A549 (cell line): ENCODE data around the gene NDUFAF4.

Experiments
- BHLHE40 ChIP-seq: IDR thresholded peaks from 2 replicates; pipeline ENCODE4 v1.6.1; 2012; ENCODE audit warnings: low read depth, low read length, inconsistent platforms
- CHD4 ChIP-seq: fragments of 200-600 bp; sonication (generic); IDR thresholded peaks from 2 replicates; pipeline ENCODE4 v1.6.1; 2016; ENCODE audit warnings: antibody characterized with exemption, mild to moderate bottlenecking, borderline replicate concordance
- EP300 ChIP-seq, 2 experiments: fragments of >200 bp; sonication (Bioruptor Twin); formaldehyde crosslinking; IDR thresholded peaks; 2 replicates in 1 of 2; 3 replicates in 1 of 2; pipeline ENCODE4 v1.6.1; 2016 to 2017
- NFE2L2 ChIP-seq: fragments of 150-350 bp; conservative IDR thresholded peaks from 2 replicates; pipeline ENCODE4 v1.6.1; 2014; ENCODE audit warnings: low read length
- POLR2A ChIP-seq: IDR thresholded peaks from 2 replicates; pipeline ENCODE4 v1.6.1; 2012; ENCODE audit warnings: mild to moderate bottlenecking, low read length
- TF ChIP-seq, protein P1 (sequence below): fragments of 450-650 bp; IDR thresholded peaks from 2 replicates; pipeline ENCODE4 v1.6.1; 2014; ENCODE audit warnings: antibody characterized with exemption
- TF ChIP-seq, protein P2 (sequence below): IDR thresholded peaks from 2 replicates; pipeline ENCODE4 v1.6.1; 2012
- TF ChIP-seq, protein P3 (sequence below): fragments of >200 bp; sonication (Bioruptor Twin); formaldehyde crosslinking; IDR thresholded peaks from 3 replicates; pipeline ENCODE4 v1.5.1; 2016
- TF ChIP-seq, protein P4 (sequence below): fragments of >200 bp; sonication (Bioruptor Twin); formaldehyde crosslinking; IDR thresholded peaks from 2 replicates; pipeline ENCODE4 v1.6.1; 2016
- TF ChIP-seq, protein P5 (sequence below): IDR thresholded peaks from 2 replicates; pipeline ENCODE4 v1.6.1; 2012

DNA sequence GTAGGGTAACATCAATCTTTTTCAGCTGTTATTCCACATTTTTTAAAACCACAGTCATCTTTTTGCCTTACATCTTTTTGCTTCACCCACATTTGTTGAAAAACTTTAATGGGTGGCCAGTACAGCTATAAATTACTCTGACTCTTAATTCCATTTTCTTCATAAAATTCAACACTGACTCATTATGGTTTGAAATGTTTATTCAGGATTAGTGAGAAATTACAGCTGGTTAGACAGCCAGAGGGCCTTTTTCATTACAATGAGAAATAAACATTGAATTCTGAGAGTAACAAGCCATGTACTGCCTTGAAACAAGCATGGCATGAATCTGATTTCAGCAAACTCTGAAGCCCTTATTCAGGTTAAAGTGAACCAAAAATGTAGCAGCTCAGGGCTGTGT is 19.5 kb downstream of the NDUFAF4 start:
- TF ChIP-seq, protein P1, sequence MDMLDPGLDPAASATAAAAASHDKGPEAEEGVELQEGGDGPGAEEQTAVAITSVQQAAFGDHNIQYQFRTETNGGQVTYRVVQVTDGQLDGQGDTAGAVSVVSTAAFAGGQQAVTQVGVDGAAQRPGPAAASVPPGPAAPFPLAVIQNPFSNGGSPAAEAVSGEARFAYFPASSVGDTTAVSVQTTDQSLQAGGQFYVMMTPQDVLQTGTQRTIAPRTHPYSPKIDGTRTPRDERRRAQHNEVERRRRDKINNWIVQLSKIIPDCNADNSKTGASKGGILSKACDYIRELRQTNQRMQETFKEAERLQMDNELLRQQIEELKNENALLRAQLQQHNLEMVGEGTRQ = no peak
- TF ChIP-seq, protein P2, sequence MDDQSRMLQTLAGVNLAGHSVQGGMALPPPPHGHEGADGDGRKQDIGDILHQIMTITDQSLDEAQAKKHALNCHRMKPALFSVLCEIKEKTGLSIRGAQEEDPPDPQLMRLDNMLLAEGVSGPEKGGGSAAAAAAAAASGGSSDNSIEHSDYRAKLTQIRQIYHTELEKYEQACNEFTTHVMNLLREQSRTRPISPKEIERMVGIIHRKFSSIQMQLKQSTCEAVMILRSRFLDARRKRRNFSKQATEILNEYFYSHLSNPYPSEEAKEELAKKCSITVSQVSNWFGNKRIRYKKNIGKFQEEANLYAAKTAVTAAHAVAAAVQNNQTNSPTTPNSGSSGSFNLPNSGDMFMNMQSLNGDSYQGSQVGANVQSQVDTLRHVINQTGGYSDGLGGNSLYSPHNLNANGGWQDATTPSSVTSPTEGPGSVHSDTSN = no peak
- TF ChIP-seq, protein P3, sequence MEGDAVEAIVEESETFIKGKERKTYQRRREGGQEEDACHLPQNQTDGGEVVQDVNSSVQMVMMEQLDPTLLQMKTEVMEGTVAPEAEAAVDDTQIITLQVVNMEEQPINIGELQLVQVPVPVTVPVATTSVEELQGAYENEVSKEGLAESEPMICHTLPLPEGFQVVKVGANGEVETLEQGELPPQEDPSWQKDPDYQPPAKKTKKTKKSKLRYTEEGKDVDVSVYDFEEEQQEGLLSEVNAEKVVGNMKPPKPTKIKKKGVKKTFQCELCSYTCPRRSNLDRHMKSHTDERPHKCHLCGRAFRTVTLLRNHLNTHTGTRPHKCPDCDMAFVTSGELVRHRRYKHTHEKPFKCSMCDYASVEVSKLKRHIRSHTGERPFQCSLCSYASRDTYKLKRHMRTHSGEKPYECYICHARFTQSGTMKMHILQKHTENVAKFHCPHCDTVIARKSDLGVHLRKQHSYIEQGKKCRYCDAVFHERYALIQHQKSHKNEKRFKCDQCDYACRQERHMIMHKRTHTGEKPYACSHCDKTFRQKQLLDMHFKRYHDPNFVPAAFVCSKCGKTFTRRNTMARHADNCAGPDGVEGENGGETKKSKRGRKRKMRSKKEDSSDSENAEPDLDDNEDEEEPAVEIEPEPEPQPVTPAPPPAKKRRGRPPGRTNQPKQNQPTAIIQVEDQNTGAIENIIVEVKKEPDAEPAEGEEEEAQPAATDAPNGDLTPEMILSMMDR = no peak
- TF ChIP-seq, protein P4, sequence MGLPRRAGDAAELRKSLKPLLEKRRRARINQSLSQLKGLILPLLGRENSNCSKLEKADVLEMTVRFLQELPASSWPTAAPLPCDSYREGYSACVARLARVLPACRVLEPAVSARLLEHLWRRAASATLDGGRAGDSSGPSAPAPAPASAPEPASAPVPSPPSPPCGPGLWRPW = no peak
- TF ChIP-seq CHD4 = no peak
- no peak for TF ChIP-seq EP300 (IDR thresholded peaks at IDR 0.05)
- TF ChIP-seq NFE2L2 = no peak
- TF ChIP-seq, protein P5, sequence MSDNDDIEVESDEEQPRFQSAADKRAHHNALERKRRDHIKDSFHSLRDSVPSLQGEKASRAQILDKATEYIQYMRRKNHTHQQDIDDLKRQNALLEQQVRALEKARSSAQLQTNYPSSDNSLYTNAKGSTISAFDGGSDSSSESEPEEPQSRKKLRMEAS = no peak
- no peak for TF ChIP-seq BHLHE40
- TF ChIP-seq POLR2A = no peak
